GM12878 (cell line): Measurements from ENCODE around the gene CCDC159. TPM values are rescaled to one million over a fixed set of nuclear protein-coding genes. Genes with fewer than 3 reads are reported as not detected.

Experiments used
- ATAC-seq: fragments of 200-7000 bp; cut with Tn5 transposase; 3 replicates; pipeline ENCODE4 v1.9.1; 2020; ENCODE audit warnings: mild to moderate bottlenecking, moderate library complexity
- BruUV-seq: library from RNA; stranded (reverse); fragments of 400-500 nt; replicated peaks from 2 replicates; lab custom pipeline; 2021; lab: Mats Ljungman, UMichigan
- CTCF ChIA-PET: fragments of 300-600 bp; sonication (Branson Sonifier 250); formaldehyde crosslinking; extraction: SDS; loops from one replicate; lab custom pipeline; 2021; ENCODE audit warnings: inconsistent platforms; lab: Yijun Ruan, JAX
- POLR2A ChIA-PET: fragments of 350-600 bp; formaldehyde crosslinking; extraction: SDS; loops from one replicate; lab custom pipeline; 2021; ENCODE audit warnings: inconsistent platforms; lab: Charles Lee
- RAD21 ChIA-PET: fragments of 300-600 bp; sonication (Branson Sonifier 250); formaldehyde crosslinking; loops from one replicate; lab custom pipeline; 2023; ENCODE audit warnings: antibody characterized with exemption; ENCODE audit not compliant: unreplicated experiment; lab: Charles Lee
- SMC1A ChIA-PET: fragments of 300-600 bp; sonication (Branson Sonifier 250); formaldehyde crosslinking; loops from one replicate; lab custom pipeline; 2023; ENCODE audit not compliant: unreplicated experiment, uncharacterized antibody; lab: Charles Lee
- DNase-seq: peaks from one replicate; pipeline ENCODE4 v3.0.0-alpha.2; 2011; ENCODE audit warnings: low read depth, low spot score
- FAIRE-seq: peaks from 3 replicates; lab custom pipeline; 2011; peaks lifted over from hg19 to GRCh38; lab: Jason Lieb, UNC
- H2AFZ ChIP-seq: 2 replicates; pipeline ENCODE4 v1.6.0; 2011; ENCODE audit warnings: low read depth, low read length, control low read depth; ENCODE audit not compliant: control insufficient read depth
- H3K27ac ChIP-seq: 2 replicates; pipeline ENCODE4 v1.5.1; 2011; ENCODE audit warnings: control low read depth; ENCODE audit not compliant: control insufficient read depth, insufficient read depth
- H3K27me3 ChIP-seq, 2 experiments: replicated peaks in 1 of 2; 2 replicates each; pipeline versions ENCODE4 v1.6.0 to v1.6.1; 2011; ENCODE audit warnings: low read length in 1 of 2; ENCODE audit not compliant: control insufficient read depth in 2 of 2, insufficient read depth in 2 of 2
- H3K36me3 ChIP-seq, 2 experiments: 2 replicates each; pipeline ENCODE4 v1.5.1; 2011; ENCODE audit warnings: low read length in 1 of 2; ENCODE audit not compliant: control insufficient read depth in 2 of 2, insufficient read depth in 2 of 2
- H3K4me1 ChIP-seq: 2 replicates; pipeline ENCODE4 v1.6.1; 2011; ENCODE audit warnings: mild to moderate bottlenecking, low read length, moderate library complexity, mixed read lengths; ENCODE audit not compliant: control insufficient read depth, insufficient read depth
- H3K4me2 ChIP-seq: 2 replicates; pipeline ENCODE4 v1.6.0; 2011; ENCODE audit warnings: control low read depth; ENCODE audit not compliant: control insufficient read depth, insufficient read depth
- H3K4me3 ChIP-seq: fragments of 200-600 bp; sonication (generic); 2 replicates; pipeline ENCODE4 v1.5.1; 2016
- H3K79me2 ChIP-seq: 2 replicates; pipeline ENCODE4 v1.6.0; 2011; ENCODE audit warnings: low read length; ENCODE audit not compliant: control insufficient read depth, insufficient read depth
- H3K9ac ChIP-seq: 2 replicates; pipeline ENCODE4 v1.8.0; 2011; ENCODE audit warnings: low read length, control low read depth, mixed read lengths; ENCODE audit not compliant: control insufficient read depth, insufficient read depth
- H3K9me3 ChIP-seq: replicated peaks from 3 replicates; pipeline ENCODE4 v1.5.1; 2011; ENCODE audit warnings: mild to moderate bottlenecking, low read length; ENCODE audit not compliant: control insufficient read depth, insufficient read depth
- H4K20me1 ChIP-seq: 2 replicates; pipeline ENCODE4 v1.6.0; 2011; ENCODE audit not compliant: control insufficient read depth, insufficient read depth
- BACH1 ChIP-seq: fragments of 450-650 bp; IDR thresholded peaks from 2 replicates; pipeline ENCODE4 v1.6.1; 2017; ENCODE audit warnings: mild to moderate bottlenecking, borderline replicate concordance
- FOS ChIP-seq: IDR thresholded peaks from 3 replicates; pipeline ENCODE4 v1.6.1; 2011; ENCODE audit warnings: borderline replicate concordance; ENCODE audit not compliant: insufficient read length; ENCODE audit errors: extremely low read depth
- PRDM15 ChIP-seq: fragments of 450-650 bp; formaldehyde crosslinking; IDR thresholded peaks from 2 replicates; pipeline ENCODE4 v1.4.0; 2020; ENCODE audit warnings: mild to moderate bottlenecking, moderate library complexity
- SMARCA5 ChIP-seq: fragments of 450-650 bp; IDR thresholded peaks from 2 replicates; pipeline ENCODE4 v1.6.1; 2017; ENCODE audit warnings: mild to moderate bottlenecking
- WGBS: methylation state at CpG from one replicate; pipeline ENCODE4 v1.1.6; 2016; ENCODE audit warnings: low lambda C conversion rate; ENCODE audit not compliant: insufficient replicate concordance, insufficient coverage; ENCODE audit errors: missing lambda C conversion rate; 5-methylcytosine and 5-hydroxymethylcytosine counted together
- in situ Hi-C: fragments of 300-500 bp; cut with MboI; formaldehyde crosslinking; loops from 9 replicates; pipeline ENCODE4 v1.14.3; 2018; ENCODE audit warnings: mixed read lengths
- intact Hi-C: fragments of 100-400 bp; cut with micrococcal nuclease; formaldehyde crosslinking; loops from one replicate; pipeline ENCODE4 v1.14.2; 2022; ENCODE audit not compliant: unreplicated experiment
- polyA plus RNA-seq, 11 experiments: library from polyadenylated mRNA; depleted of rRNA in 4 of 11; unstranded in 6 of 11; stranded (reverse) in 5 of 11; fragments of >200 nt; fragmentation: Nextera tagmentation in 4 of 11; fragmentation: Illumina TruSeq in 1 of 11; extraction: Ambion mirVana in 4 of 11; extraction: Trizol in 1 of 11; gene quantifications; 1 replicate in 1 of 11; 2 replicates in 10 of 11; pipeline versions ENCODE4 v1.2.1 to v1.2.3, GENCODE V29; 2011 to 2016; ENCODE audit warnings: inconsistent platforms in 2 of 11, missing spikeins in 2 of 11, low read depth in 1 of 11
- total RNA-seq, 4 experiments: library from RNA; depleted of rRNA in 3 of 4; stranded (reverse); fragments of >200 nt in 3 of 4; fragmentation: Illumina TruSeq in 1 of 4; extraction: Trizol in 1 of 4; gene quantifications; 2 replicates each; pipeline versions ENCODE4 v1.2.1 to v1.2.3, GENCODE V29; 2013 to 2021

CCDC159 gene
- total and polyA plus RNA-seq, 10 of the 15 experiments (the other 5 are each of a cell fraction or from before 2014, with no cell fraction given), result 0.61 to 14.7 (median 10.1) TPM

DNA sequence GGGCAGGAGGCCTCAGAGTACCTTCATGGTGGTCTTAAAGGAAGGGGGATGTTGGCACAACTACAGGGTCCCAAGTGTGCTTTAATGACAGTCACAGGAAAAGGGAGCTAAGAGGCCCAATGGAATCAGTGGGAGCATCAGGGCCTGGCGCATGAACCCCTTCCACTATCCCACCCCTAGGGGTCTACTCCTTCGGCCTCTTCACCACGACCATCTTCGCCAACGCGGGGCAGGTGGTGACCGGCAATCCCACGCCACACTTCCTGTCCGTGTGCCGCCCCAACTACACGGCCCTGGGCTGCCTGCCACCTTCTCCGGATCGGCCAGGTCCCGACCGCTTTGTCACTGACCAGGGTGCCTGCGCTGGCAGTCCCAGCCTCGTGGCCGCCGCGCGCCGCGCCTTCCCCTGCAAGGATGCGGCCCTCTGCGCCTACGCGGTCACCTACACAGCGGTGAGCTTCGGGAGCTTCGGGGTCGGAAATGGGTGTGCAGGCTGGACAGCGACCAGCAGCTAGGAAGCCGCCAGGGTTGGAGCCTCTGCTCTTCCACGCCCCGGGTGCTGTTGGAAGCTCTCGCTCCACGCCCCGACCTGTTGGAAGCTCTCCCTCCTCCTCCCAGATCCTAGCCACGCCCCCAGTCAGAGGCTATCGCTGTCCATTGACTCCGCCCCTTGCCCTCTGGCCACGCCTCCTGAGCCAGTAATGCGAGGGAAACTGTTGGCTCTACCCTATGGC is 14.9 kb downstream of the CCDC159 start:
- SMC1A ChIA-PET, result no interaction called here
- Histone ChIP-seq H3K27ac (no peak overlapping the region), H3K4me2 (no peak overlapping the region), H4K20me1 (no peaks in the 10 kb centered on the region), H3K9me3 (no peaks in the 10 kb centered on the region), H3K79me2 (no peaks in the 10 kb centered on the region), H3K4me1 (no peaks in the 10 kb centered on the region), H3K9ac (no peak overlapping the region), H3K36me3 (no peaks in the 10 kb centered on the region), H2AFZ (no peak overlapping the region), H3K4me3 (no peak overlapping the region), H3K27me3 (no peaks in the 10 kb centered on the region)
- RAD21 ChIA-PET, result no interaction called here
- no TSS peak for BruUV-seq
- DNase-seq (no peak), FAIRE-seq (no peak), ATAC-seq (no peak)
- WGBS, result 84% methylated on average over 43 of the region's 43 CpGs
- no peak for TF ChIP-seq SMARCA5
- no peak for TF ChIP-seq PRDM15 (CRISPR knock-in tag)
- no peak for TF ChIP-seq FOS
- TF ChIP-seq BACH1, result no peak
- POLR2A ChIA-PET, result interaction anchor here (0.6 kb wide), 1 partner anchor 30 kb away, joined by 6 read pairs; no protein-coding TSS in a partner anchor
- in situ Hi-C loops, result no loop called here
- intact Hi-C loops, result no loop called here
- CTCF ChIA-PET, result interaction anchor here (0.8 kb wide), 1 partner anchor 121 kb away, joined by 3 read pairs; no protein-coding TSS in a partner anchor
